ENCODE data around the gene ZFR2. TPM values are rescaled to one million over a fixed set of nuclear protein-coding genes. Genes with fewer than 3 reads are reported as not detected.

Gene ZFR2
- total and polyA plus RNA-seq, 2 of the 8 experiments (the other 6 are each of a cell fraction or from before 2014, with no cell fraction given) = 14.5 to 28.4 TPM

GRCh38 chr19:3907626-3908265 lies 38.9 kb upstream of the ZFR2 start (continued):
- no peak for TF ChIP-seq SAP30 (IDR thresholded peaks at IDR 0.05; ENCODE audit: insufficient read depth, insufficient replicate concordance, low read length)
- TF ChIP-seq CHD1 (IDR thresholded peaks at IDR 0.05; ENCODE audit: low read depth, low read length) = no peak
- no peak for TF ChIP-seq CREB1 (IDR thresholded peaks at IDR 0.05)
- no peak for TF ChIP-seq JUN (IDR thresholded peaks at IDR 0.05; ENCODE audit: low read depth, low read length)
- TF ChIP-seq SIN3A (conservative IDR thresholded peaks at IDR 0.05 in 1 of 2, IDR thresholded peaks at IDR 0.05 in 1 of 2; ENCODE audit: low read depth in 1 of 2, low read length in 2 of 2) = no peak
- no peak for TF ChIP-seq BACH1 (IDR thresholded peaks at IDR 0.05; ENCODE audit: low read length)

Data from H1 (cell line).